ENCODE data around the gene CLEC17A. TPM values are rescaled to one million over a fixed set of nuclear protein-coding genes. Genes with fewer than 3 reads are reported as not detected.
"Not testable (repeated sequence)": the region's sequence is repeated elsewhere in the genome, so short reads cannot be mapped to it uniquely, and the experiment has no call there.

CLEC17A gene
- total RNA-seq: not detected
- long read RNA-seq: 0 reads

- DNase-seq (ENCODE audit: low spot score): no peak
Measured at GRCh38 chr19:14582894-14583340, at the start of gene CLEC17A. TSS of gene CLEC17A (plus strand) at chr19:14583084. CDS start at chr19:14583161, 77 bp downstream.

DNA sequence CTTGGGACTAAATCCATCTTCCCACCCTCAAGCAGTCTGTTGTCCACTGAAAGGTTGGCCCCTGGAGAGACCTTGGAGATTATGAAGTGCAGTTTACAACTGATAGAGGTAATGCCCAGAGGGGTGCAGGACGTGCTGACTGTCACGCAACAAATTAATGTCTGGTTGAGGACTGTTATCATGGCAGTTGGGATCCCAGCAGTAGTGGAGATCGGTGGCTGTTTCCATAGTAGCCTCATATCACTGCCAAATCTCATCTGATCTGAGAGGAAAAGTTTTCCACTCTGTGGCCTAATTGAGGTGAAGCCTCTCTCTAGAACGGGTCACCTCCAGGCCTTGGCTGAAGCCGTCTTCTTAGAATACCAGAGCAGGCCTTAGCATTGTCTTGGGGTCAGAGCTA lies 49.4 kb upstream of the CLEC17A start:
- no peak for DNase-seq (ENCODE audit: low spot score)

- no peak for DNase-seq (ENCODE audit: low spot score)
Measured at GRCh38 chr19:14536926-14537692, 45.8 kb upstream of the CLEC17A start.

- no peak for DNase-seq (ENCODE audit: low spot score)
Measured at GRCh38 chr19:14540741-14541525, 42.0 kb upstream of the CLEC17A start.

GRCh38 chr19:14541979-14542378 lies 40.9 kb upstream of the CLEC17A start:
- not testable (repeated sequence) for DNase-seq (ENCODE audit: low spot score)

- no peak for DNase-seq (ENCODE audit: low spot score)
Measured at GRCh38 chr19:14542711-14543328, 40.1 kb upstream of the CLEC17A start.

DNA sequence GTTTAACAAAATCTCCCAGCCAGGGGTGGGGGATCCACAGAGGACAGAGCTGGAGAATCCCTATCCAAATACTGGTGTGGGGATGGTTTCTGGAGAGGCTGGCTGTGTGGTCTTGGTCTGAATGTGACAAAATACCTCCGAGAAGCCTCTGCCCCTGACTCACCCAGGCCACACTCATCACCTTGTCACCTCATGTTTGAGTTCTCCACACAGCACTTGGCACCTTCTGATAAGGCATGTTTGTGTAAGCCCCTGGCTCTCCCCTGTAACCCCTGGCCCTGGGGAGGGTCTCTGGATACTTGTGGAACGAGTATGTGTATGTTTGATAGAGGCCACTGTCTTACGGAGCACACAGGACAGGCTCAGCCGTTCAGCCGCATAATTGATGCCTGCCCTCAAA lies 38.8 kb upstream of the CLEC17A start:
- DNase-seq (ENCODE audit: low spot score): no peak

GRCh38 chr19:14544977-14545715 lies 37.7 kb upstream of the CLEC17A start:
- DNase-seq (ENCODE audit: low spot score): no peak

- no peak for DNase-seq (ENCODE audit: low spot score)
Measured at GRCh38 chr19:14545716-14546082, 37.2 kb upstream of the CLEC17A start.

DNA sequence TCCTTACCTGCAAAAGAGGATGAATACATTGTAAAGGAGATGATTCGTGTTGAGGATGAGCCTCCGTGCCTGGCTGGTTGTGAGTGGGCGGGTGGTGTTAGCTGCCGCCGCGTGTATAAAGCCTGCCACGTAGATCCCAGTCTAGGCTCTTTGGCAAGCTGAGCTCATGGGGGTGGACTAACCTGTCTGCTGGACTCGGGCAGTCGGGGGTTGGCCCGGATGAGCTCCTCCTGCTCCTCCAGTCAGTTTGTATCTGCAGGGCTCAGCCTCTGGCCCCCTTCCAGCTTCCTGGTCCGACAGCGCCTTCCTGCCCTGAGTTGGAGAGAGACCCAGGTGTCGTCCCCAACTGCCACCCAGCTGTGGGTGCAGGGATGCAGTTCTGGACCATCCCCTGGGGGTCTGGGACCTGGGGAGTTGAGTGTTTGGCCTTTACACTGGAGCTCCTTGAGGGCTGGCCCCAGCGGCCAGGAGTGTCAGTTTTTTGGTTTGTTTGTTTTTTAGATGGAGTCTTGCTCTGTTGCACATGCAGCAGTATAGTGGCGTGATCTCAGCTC lies 32.6 kb upstream of the CLEC17A start:
- DNase-seq (ENCODE audit: low spot score): no peak

DNA sequence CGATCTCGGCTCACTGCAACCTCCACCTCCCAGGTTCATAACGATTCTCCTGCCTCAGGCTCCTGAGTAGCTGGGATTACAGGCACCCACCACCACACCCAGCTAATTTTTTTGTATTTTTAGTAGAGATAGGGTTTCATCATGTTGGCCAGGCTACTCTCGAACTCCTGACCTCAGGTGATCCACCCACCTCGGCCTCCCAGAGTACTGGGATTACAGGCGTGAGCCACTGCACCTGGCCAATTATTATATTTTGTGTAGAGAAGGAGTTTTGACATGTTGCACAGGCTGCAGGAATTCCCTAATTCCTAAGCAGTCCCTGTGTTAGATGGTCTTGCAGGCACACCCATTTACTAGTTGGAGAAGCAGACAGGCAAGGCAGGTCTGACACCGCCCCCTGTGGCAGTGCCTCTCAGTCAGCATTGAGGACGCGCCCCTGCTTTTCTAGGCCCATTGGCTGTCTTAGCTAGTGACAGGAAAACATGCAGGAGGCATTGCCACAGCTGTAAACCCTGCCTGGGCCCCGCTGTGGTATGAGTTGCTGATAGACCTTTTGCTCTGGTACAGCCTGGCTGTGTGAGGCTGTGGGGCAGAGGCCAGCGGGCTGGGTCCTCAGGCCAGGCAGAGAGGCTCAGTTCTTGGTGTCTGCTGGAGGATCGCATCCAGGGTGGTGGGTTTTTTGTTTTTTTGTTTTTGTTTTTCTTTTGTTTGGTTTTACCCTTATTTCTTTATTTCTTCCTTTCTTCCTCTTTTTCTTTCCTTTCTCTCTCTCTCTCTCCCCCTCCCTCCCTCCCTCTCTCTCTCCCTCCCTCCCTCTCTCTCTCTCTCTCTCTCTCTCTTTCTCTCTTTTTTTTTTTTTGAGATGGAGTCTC lies 31.5 kb upstream of the CLEC17A start:
- not testable (repeated sequence) for DNase-seq (ENCODE audit: low spot score)

- DNase-seq (ENCODE audit: low spot score): not testable (repeated sequence)
Measured at GRCh38 chr19:14552006-14552360, 30.9 kb upstream of the CLEC17A start.

- DNase-seq (ENCODE audit: low spot score): no peak
Measured at GRCh38 chr19:14553042-14553938, 29.6 kb upstream of the CLEC17A start.

DNA sequence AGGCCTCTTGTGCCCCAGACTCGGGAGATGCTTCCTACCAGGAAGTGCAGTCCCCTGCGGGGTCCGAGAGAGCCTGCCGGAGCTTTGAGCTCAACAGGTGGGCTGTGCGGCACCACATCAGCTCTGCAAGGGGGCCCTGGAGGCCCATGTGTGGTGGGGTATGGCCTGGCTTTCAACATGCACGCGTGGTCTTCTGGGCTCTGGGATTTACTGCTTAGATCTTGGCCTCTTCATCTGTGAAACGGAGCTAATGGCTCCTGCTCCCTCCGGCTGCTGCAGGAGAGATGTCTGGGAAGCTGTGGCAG lies 29.0 kb upstream of the CLEC17A start:
- DNase-seq (ENCODE audit: low spot score): no peak

GRCh38 chr19:14554382-14554812 lies 28.5 kb upstream of the CLEC17A start:
- DNase-seq (ENCODE audit: low spot score): no peak

DNA sequence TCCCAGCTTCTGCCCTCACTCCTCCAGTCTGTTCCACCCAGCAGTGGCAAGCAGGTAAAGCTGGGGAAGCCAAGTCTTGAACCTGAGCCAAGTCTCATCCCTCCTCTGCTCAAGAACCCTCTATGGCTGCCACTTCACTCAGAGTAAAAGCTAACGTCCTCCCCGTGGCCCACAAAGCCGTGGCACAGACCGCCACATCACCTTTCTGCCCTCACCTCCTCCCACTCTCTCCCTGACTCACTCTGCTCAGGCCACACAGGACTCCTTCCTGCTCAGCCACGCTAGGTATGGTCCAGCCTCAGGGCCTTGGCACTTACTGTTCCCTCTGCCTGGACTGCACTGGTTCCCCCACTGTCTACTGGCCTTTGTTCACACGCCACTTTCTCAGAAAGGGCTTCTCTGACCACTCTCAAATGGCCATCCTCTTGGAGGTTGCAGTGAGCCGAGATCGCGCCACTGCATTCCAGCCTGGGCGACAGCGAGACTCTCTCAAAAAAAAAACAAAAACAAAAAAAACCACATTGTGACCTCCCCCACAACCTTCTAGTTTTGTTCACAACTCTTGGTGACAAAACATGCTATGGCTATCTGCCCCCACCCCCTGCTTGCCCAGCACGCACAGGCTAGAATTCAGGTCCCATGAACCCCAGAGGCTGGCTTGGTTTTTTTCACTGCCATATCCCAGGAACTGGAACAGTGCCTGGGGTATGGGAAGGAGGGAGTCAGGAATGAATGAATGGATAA lies 26.8 kb upstream of the CLEC17A start:
- no peak for DNase-seq (ENCODE audit: low spot score)

DNA sequence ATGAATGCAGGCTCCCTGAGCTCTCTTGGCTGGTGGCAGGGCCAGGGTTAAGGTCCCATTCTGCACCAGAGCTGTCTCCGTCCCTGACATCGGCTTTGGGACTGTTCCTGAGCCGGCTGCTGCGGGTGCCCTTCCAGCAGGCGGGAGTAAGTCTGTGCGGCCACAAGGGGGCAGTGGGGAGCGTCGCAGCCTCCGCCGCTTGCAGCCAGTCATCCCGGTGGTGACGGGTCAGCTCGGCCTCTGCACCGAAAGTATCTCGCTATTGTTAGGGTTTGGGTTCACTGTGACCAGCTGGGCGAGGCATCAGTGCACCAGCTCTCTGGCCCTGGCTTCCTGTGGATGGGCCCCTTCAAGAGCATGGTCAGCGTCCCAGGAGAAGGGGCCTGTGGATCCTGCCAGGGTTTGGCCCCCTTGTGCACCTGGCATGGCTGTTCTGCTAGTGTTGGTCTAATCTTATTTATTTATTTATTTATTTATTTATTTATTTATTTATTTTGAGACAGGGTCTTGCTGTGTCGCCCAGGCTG lies 26.2 kb upstream of the CLEC17A start:
- DNase-seq (ENCODE audit: low spot score): peak; percentile 94

GRCh38 chr19:14558370-14559066 lies 24.4 kb upstream of the CLEC17A start:
- no peak for DNase-seq (ENCODE audit: low spot score)

All from mesenteric fat pad (tissue), 1 donor.